HepG2 (cell line): ENCODE results near the gene USP34. TPM values are rescaled to one million over a fixed set of nuclear protein-coding genes. Genes with fewer than 3 reads are reported as not detected.

Experiments used
- ATAC-seq: fragments of 200-7000 bp; cut with Tn5 transposase; 3 replicates; pipeline ENCODE4 v1.9.1; 2020; ENCODE audit warnings: mild to moderate bottlenecking, moderate library complexity
- BruUV-seq: library from RNA; stranded (reverse); fragments of 400-500 nt; replicated peaks from 2 replicates; lab custom pipeline; 2021; lab: Mats Ljungman, UMichigan
- CTCF ChIA-PET: fragments of 300-600 bp; formaldehyde crosslinking; extraction: SDS; loops from one replicate; lab custom pipeline; 2021; ENCODE audit warnings: low total read pairs, inconsistent platforms, low intra/inter-chr PET ratio; lab: Yijun Ruan, JAX
- POLR2A ChIA-PET: fragments of 350-600 bp; sonication (Branson Sonifier 250); formaldehyde crosslinking; loops from one replicate; lab custom pipeline; 2020; ENCODE audit warnings: antibody characterized with exemption, inconsistent platforms; lab: Yijun Ruan, JAX
- DNase-seq: peaks from one replicate; pipeline ENCODE4 v3.0.0-alpha.2; 2015; ENCODE audit warnings: low spot score
- FAIRE-seq: peaks from 3 replicates; lab custom pipeline; 2011; peaks lifted over from hg19 to GRCh38; lab: Jason Lieb, UNC
- H2AFZ ChIP-seq: one replicate; pipeline ENCODE4 v1.6.1; 2011; ENCODE audit warnings: low read length, inconsistent platforms
- H3K27ac ChIP-seq: fragments of 300-600 bp; 3 replicates; pipeline ENCODE4 v1.8.0; 2011; ENCODE audit warnings: mixed run types, mild to moderate bottlenecking, mixed read lengths, low read length, inconsistent platforms; ENCODE audit not compliant: insufficient read depth; ENCODE audit errors: extremely low read length
- H3K27me3 ChIP-seq, 2 experiments: fragments of 200-600 bp in 1 of 2; 2 replicates in 1 of 2; 3 replicates in 1 of 2; pipeline versions ENCODE4 v1.6.0 to v1.8.0; 2011; ENCODE audit warnings: low read length in 2 of 2, mild to moderate bottlenecking in 2 of 2, moderate library complexity in 2 of 2, inconsistent platforms in 1 of 2; ENCODE audit not compliant: insufficient read depth in 2 of 2, control insufficient read depth in 1 of 2
- H3K36me3 ChIP-seq, 2 experiments: fragments of 200-600 bp in 1 of 2; replicated peaks in 1 of 2; 2 replicates in 1 of 2; 3 replicates in 1 of 2; pipeline versions ENCODE4 v1.5.1 to v1.8.0; 2011; ENCODE audit warnings: low read length in 2 of 2, inconsistent platforms in 1 of 2; ENCODE audit not compliant: insufficient read depth in 2 of 2, control insufficient read depth in 1 of 2
- H3K4me1 ChIP-seq: 2 replicates; pipeline ENCODE4 v1.5.1; 2012; ENCODE audit warnings: low read length, inconsistent platforms; ENCODE audit not compliant: insufficient read depth
- H3K4me2 ChIP-seq: 2 replicates; pipeline ENCODE4 v1.6.0; 2011; ENCODE audit warnings: low read depth, low read length, inconsistent platforms
- H3K4me3 ChIP-seq, 3 experiments: fragments of 200-600 bp in 1 of 3; sonication (generic), shearing (Covaris generic) in 1 of 3; replicated peaks in 1 of 3; 2 replicates each; pipeline ENCODE4 v1.5.1; 2011 to 2016; ENCODE audit warnings: low read length in 3 of 3, inconsistent platforms in 2 of 3, low read depth in 2 of 3, mild to moderate bottlenecking in 2 of 3, control low read depth in 1 of 3, mixed read lengths in 1 of 3; ENCODE audit not compliant: insufficient read depth in 1 of 3
- H3K79me2 ChIP-seq: one replicate; pipeline ENCODE4 v1.6.1; 2011; ENCODE audit warnings: low read length, inconsistent platforms; ENCODE audit not compliant: insufficient read depth
- H3K9ac ChIP-seq: 2 replicates; pipeline ENCODE4 v1.6.0; 2011; ENCODE audit warnings: mild to moderate bottlenecking, low read depth, low read length, inconsistent platforms; ENCODE audit not compliant: insufficient read depth
- H3K9me3 ChIP-seq: 2 replicates; pipeline ENCODE4 v1.5.1; 2012; ENCODE audit warnings: mild to moderate bottlenecking, low read length
- H4K20me1 ChIP-seq: 2 replicates; pipeline ENCODE4 v1.6.0; 2011; ENCODE audit warnings: inconsistent platforms, mild to moderate bottlenecking, low read length, moderate library complexity; ENCODE audit not compliant: insufficient read depth
- CEBPB ChIP-seq: IDR thresholded peaks from 2 replicates; pipeline ENCODE4 v1.6.1; 2011; ENCODE audit warnings: low read depth, low read length, improper control_type of control experiment, borderline replicate concordance
- FOXA1 ChIP-seq, 2 experiments: fragments of 450-650 bp in 1 of 2; sonication (generic) in 1 of 2; formaldehyde crosslinking in 1 of 2; IDR thresholded peaks; 2 replicates each; pipeline versions ENCODE4 v1.4.0 to v1.6.1; 2016 to 2020; ENCODE audit warnings: missing genetic modification reagents in 1 of 2
- RARA ChIP-seq: IDR thresholded peaks from 2 replicates; pipeline ENCODE4 v1.6.1; 2016; ENCODE audit warnings: missing genetic modification reagents, missing compliant biosample characterization
- WGBS: methylation state at CpG from one replicate; pipeline ENCODE4 v1.1.6; 2017; ENCODE audit warnings: low lambda C conversion rate; 5-methylcytosine and 5-hydroxymethylcytosine counted together
- in situ Hi-C: cut with HindIII; loops from 2 replicates; pipeline ENCODE4 v1.10.0; 2017; ENCODE audit warnings: low pct_unique_long_range_greater_than_20kb; ENCODE audit not compliant: extremely low pct_ligation_motif_present
- intact Hi-C: fragments of 100-400 bp; cut with micrococcal nuclease; formaldehyde crosslinking; loops from one replicate; pipeline ENCODE4 v1.10.0; 2022; ENCODE audit not compliant: unreplicated experiment
- polyA plus RNA-seq, 8 experiments: library from polyadenylated mRNA; depleted of rRNA in 3 of 8; stranded (reverse) in 7 of 8; unstranded in 1 of 8; fragments of >200 nt; fragmentation: Illumina TruSeq in 4 of 8; extraction: Trizol in 4 of 8; gene quantifications; 2 replicates each; pipeline versions ENCODE4 v1.2.1 to v1.2.3, GENCODE V29; 2011 to 2016; ENCODE audit warnings: low read depth in 4 of 8, missing spikeins in 1 of 8, mixed read lengths in 1 of 8; ENCODE audit not compliant: insufficient read depth in 1 of 8
- total RNA-seq, 5 experiments: library from RNA; depleted of rRNA; stranded (reverse); fragments of >200 nt; fragmentation: Illumina TruSeq; extraction: Trizol; gene quantifications; 2 replicates each; pipeline ENCODE4 v1.2.3, GENCODE V29; 2016; ENCODE audit warnings: low read depth in 1 of 5
- TF ChIP-seq, protein P1 (sequence below): sonication (generic); formaldehyde crosslinking; IDR thresholded peaks from 2 replicates; pipeline ENCODE4 v1.5.0; 2020; ENCODE audit warnings: mild to moderate bottlenecking, missing genetic modification reagents
- TF ChIP-seq, protein P2 (sequence below): sonication (generic); formaldehyde crosslinking; IDR thresholded peaks from 2 replicates; pipeline ENCODE4 v1.4.0; 2020; ENCODE audit warnings: missing genetic modification reagents

The USP34 gene
- total and polyA plus RNA-seq, 2 of the 13 experiments (the other 11 are each of a cell fraction or from before 2014, with no cell fraction given): 99.2 to 100 TPM

DNA sequence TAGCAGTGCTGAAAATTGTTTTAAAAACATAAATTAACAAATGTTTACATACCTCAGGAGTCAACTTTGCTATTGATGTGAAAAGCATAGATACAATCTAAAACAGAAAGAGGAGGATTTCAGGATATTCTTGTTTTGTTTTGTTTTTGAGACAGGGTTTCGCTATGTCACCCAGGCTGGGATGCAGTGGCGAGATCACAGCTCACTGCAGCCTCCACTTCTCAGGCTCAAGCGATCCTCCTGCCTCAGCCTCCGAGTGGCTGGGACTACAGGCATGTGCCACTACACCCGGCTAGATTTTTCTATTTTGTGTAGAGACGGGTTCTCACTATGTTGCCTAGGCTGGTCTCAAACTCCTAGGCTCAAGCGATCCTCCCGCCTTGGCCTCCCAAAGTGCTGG, 248.3 kb downstream of the USP34 start:
- ATAC-seq (no peak), DNase-seq (no peak), FAIRE-seq (no peak)
- Histone ChIP-seq H3K9me3 (no peaks in the 10 kb centered on the region), H3K4me1 (no peaks in the 10 kb centered on the region), H3K79me2 (no peaks in the 10 kb centered on the region), H3K36me3 (peaks cover 15 to 73% of the 10 kb centered on the region in 2 experiments), H3K9ac (no peak overlapping the region), H3K27ac (no peak overlapping the region), H2AFZ (no peak overlapping the region), H3K27me3 (no peaks in the 10 kb centered on the region), H3K4me2 (no peak overlapping the region), H4K20me1 (no peaks in the 10 kb centered on the region), H3K4me3 (no peak overlapping the region)
- in situ Hi-C loops: no loop called here
- BruUV-seq: no TSS peak
- ChIA-PET POLR2A (no interaction called here), CTCF (no interaction called here)
- WGBS: 96% methylated on average over 8 of the region's 8 CpGs
- TF ChIP-seq FOXA1 (IDR thresholded peaks at IDR 0.05) (no peak), FOXA1 (CRISPR knock-in tag; IDR thresholded peaks at IDR 0.05) (no peak)
- TF ChIP-seq, protein P1, sequence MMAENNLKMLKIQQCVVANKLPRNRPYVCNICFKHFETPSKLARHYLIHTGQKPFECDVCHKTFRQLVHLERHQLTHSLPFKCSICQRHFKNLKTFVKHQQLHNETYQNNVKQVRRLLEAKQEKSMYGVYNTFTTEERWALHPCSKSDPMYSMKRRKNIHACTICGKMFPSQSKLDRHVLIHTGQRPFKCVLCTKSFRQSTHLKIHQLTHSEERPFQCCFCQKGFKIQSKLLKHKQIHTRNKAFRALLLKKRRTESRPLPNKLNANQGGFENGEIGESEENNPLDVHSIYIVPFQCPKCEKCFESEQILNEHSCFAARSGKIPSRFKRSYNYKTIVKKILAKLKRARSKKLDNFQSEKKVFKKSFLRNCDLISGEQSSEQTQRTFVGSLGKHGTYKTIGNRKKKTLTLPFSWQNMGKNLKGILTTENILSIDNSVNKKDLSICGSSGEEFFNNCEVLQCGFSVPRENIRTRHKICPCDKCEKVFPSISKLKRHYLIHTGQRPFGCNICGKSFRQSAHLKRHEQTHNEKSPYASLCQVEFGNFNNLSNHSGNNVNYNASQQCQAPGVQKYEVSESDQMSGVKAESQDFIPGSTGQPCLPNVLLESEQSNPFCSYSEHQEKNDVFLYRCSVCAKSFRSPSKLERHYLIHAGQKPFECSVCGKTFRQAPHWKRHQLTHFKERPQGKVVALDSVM (CRISPR knock-in tag): peak; percentile 93
- intact Hi-C loops: no loop called here

DNA sequence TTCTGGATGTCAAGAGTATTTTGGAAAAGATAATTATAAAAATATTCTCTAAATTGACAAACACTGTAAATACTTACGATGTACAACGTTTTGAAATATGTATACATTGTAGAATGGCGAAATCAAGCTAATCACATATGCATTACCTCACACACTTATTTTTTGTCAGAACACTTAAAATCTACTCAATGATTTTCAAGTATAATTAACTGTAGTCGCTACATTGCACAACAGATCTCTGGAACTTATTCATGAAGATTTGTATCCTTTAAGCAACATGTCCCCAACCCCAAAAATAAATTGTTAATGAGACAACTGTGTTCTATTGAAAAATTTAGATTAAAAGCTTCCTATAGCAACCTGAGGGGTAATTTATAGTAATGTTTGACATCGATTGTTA, 249.1 kb downstream of the USP34 start:
- TF ChIP-seq, protein P2, sequence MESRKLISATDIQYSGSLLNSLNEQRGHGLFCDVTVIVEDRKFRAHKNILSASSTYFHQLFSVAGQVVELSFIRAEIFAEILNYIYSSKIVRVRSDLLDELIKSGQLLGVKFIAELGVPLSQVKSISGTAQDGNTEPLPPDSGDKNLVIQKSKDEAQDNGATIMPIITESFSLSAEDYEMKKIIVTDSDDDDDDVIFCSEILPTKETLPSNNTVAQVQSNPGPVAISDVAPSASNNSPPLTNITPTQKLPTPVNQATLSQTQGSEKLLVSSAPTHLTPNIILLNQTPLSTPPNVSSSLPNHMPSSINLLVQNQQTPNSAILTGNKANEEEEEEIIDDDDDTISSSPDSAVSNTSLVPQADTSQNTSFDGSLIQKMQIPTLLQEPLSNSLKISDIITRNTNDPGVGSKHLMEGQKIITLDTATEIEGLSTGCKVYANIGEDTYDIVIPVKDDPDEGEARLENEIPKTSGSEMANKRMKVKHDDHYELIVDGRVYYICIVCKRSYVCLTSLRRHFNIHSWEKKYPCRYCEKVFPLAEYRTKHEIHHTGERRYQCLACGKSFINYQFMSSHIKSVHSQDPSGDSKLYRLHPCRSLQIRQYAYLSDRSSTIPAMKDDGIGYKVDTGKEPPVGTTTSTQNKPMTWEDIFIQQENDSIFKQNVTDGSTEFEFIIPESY (CRISPR knock-in tag): no peak
- no peak for TF ChIP-seq RARA
- peak; percentile 4; the same call in 1 of the 2 replicates for TF ChIP-seq CEBPB
- CTCF ChIA-PET: no interaction called here
- no peak overlapping the region for H3K27ac ChIP-seq
- DNase-seq (no peak), ATAC-seq (no peak), FAIRE-seq (no peak)
- H3K9ac ChIP-seq: no peak overlapping the region
- POLR2A ChIA-PET: no interaction called here
- in situ Hi-C loops: no loop called here
- intact Hi-C loops: no loop called here
- H3K9me3 ChIP-seq: no peaks in the 10 kb centered on the region
- no peaks in the 10 kb centered on the region for H3K79me2 ChIP-seq
- no peak overlapping the region for H3K4me2 ChIP-seq
- H3K4me3 ChIP-seq: no peak overlapping the region
- 92% methylated on average over 5 of the region's 5 CpGs for WGBS
- H3K27me3 ChIP-seq: no peaks in the 10 kb centered on the region
- H2AFZ ChIP-seq: no peak overlapping the region
- no TSS peak for BruUV-seq
- H3K4me1 ChIP-seq: no peaks in the 10 kb centered on the region
- no peaks in the 10 kb centered on the region for H4K20me1 ChIP-seq
- H3K36me3 ChIP-seq: peaks cover 10 to 66% of the 10 kb centered on the region in 2 experiments; a peak in 4 of 5 replicates
